K562 (cell line): Measurements from ENCODE around the gene TMEM81. TPM values are rescaled to one million over a fixed set of nuclear protein-coding genes. Genes with fewer than 3 reads are reported as not detected.

ENCODE experiments used
- ATAC-seq: fragments of 200-7000 bp; cut with Tn5 transposase; 3 replicates; pipeline ENCODE4 v1.9.1; 2020; ENCODE audit warnings: moderate library complexity
- BruUV-seq: library from RNA; stranded (reverse); fragments of 400-500 nt; replicated peaks from 2 replicates; lab custom pipeline; 2021; lab: Mats Ljungman, UMichigan
- CTCF ChIA-PET: fragments of 300-600 bp; formaldehyde crosslinking; extraction: SDS; loops from one replicate; lab custom pipeline; 2021; ENCODE audit warnings: low intra/inter-chr PET ratio; lab: Yijun Ruan, JAX
- POLR2A ChIA-PET: fragments of 300-600, 350-650 bp; sonication (Branson Sonifier 250); formaldehyde crosslinking; extraction: SDS; loops from one replicate; lab custom pipeline; 2021; ENCODE audit warnings: antibody characterized with exemption, inconsistent platforms; lab: Yijun Ruan, JAX
- DNase-seq, 4 experiments: peaks; one replicate each; pipeline versions ENCODE4 v3.0.0 to v3.0.0-alpha.2; 2011 to 2018; ENCODE audit warnings: low spot score in 3 of 4, mixed read lengths in 3 of 4; ENCODE audit errors: extremely low read depth in 1 of 4
- FAIRE-seq: peaks from 2 replicates; lab custom pipeline; 2011; peaks lifted over from hg19 to GRCh38; lab: Jason Lieb, UNC
- H2AFZ ChIP-seq: 2 replicates; pipeline ENCODE4 v1.6.0; 2011; ENCODE audit warnings: low read depth, low read length, control low read depth, inconsistent platforms
- H3K27ac ChIP-seq: fragments of 200-600 bp; 3 replicates; pipeline ENCODE4 v1.8.0; 2011; ENCODE audit warnings: low read depth, mild to moderate bottlenecking, control low read depth, inconsistent platforms, low read length, moderate library complexity, mixed read lengths; ENCODE audit errors: extremely low read depth
- H3K27me3 ChIP-seq, 2 experiments: fragments of 300-600 bp in 1 of 2; 2 replicates in 1 of 2; 3 replicates in 1 of 2; pipeline versions ENCODE4 v1.6.0 to v1.8.0; 2011; ENCODE audit warnings: inconsistent platforms in 2 of 2, low read length in 2 of 2, mild to moderate bottlenecking in 1 of 2, mixed read lengths in 1 of 2, moderate library complexity in 1 of 2; ENCODE audit not compliant: control insufficient read depth in 2 of 2, insufficient read depth in 2 of 2
- H3K36me3 ChIP-seq: fragments of 300-600 bp; 3 replicates; pipeline ENCODE4 v1.8.0; 2011; ENCODE audit warnings: mild to moderate bottlenecking, low read length, inconsistent platforms; ENCODE audit not compliant: control insufficient read depth, insufficient read depth
- H3K4me1 ChIP-seq, 2 experiments: fragments of 200-600 bp in 1 of 2; replicated peaks in 1 of 2; 2 replicates in 1 of 2; 3 replicates in 1 of 2; pipeline versions ENCODE4 v1.5.1 to v1.8.0; 2011; ENCODE audit warnings: inconsistent platforms in 2 of 2, low read length in 2 of 2, mild to moderate bottlenecking in 1 of 2, mixed read lengths in 1 of 2, moderate library complexity in 1 of 2; ENCODE audit not compliant: control insufficient read depth in 2 of 2, insufficient read depth in 2 of 2
- H3K4me2 ChIP-seq: 2 replicates; pipeline ENCODE4 v1.6.1; 2011; ENCODE audit warnings: low read length, control low read depth, inconsistent platforms, mixed read lengths; ENCODE audit not compliant: insufficient read depth
- H3K4me3 ChIP-seq: fragments of 200-600 bp; sonication (generic), shearing (Covaris generic); 2 replicates; pipeline ENCODE4 v1.5.1; 2016; ENCODE audit warnings: control low read depth, inconsistent platforms
- H3K79me2 ChIP-seq: fragments of 200-600 bp; 3 replicates; pipeline ENCODE4 v1.8.0; 2011; ENCODE audit warnings: low read length, inconsistent platforms; ENCODE audit not compliant: control insufficient read depth, insufficient read depth
- H3K9ac ChIP-seq, 2 experiments: 2 replicates each; pipeline versions ENCODE4 v1.6.0 to v1.6.1; 2011; ENCODE audit warnings: low read depth in 2 of 2, low read length in 2 of 2, control low read depth in 1 of 2, inconsistent platforms in 1 of 2, mild to moderate bottlenecking in 1 of 2, mixed read lengths in 1 of 2; ENCODE audit not compliant: insufficient read depth in 1 of 2
- H3K9me1 ChIP-seq: one replicate; pipeline ENCODE4 v1.6.0; 2011; ENCODE audit warnings: inconsistent platforms, mild to moderate bottlenecking, low read length, moderate library complexity; ENCODE audit not compliant: control insufficient read depth, insufficient read depth
- H3K9me3 ChIP-seq: replicated peaks from 2 replicates; pipeline ENCODE4 v1.5.1; 2011; ENCODE audit warnings: low read depth, low read length, inconsistent platforms; ENCODE audit not compliant: control insufficient read depth, insufficient read depth
- H4K20me1 ChIP-seq: replicated peaks from 2 replicates; pipeline ENCODE4 v1.6.1; 2011; ENCODE audit warnings: low read length, inconsistent platforms, mixed read lengths; ENCODE audit not compliant: control insufficient read depth, insufficient read depth
- MECOM ChIP-seq: fragments of 250-450 bp; sonication (Bioruptor Pico); IDR thresholded peaks from 2 replicates; pipeline ENCODE4 v1.8.0; 2022; ENCODE audit warnings: inconsistent platforms
- MTA3 ChIP-seq: fragments of 450-650 bp; formaldehyde crosslinking; IDR thresholded peaks from 2 replicates; pipeline ENCODE4 v1.6.1; 2017; ENCODE audit warnings: mild to moderate bottlenecking, borderline replicate concordance
- PREB ChIP-seq: sonication (generic); formaldehyde crosslinking; IDR thresholded peaks from 2 replicates; pipeline ENCODE4 v1.8.1; 2023; ENCODE audit warnings: mild to moderate bottlenecking, missing genetic modification reagents
- PYGO2 ChIP-seq: fragments of 450-650 bp; IDR thresholded peaks from 2 replicates; pipeline ENCODE4 v1.6.1; 2016; ENCODE audit warnings: mild to moderate bottlenecking, missing genetic modification characterization, moderate library complexity, missing compliant biosample characterization
- SETDB1 ChIP-seq: IDR thresholded peaks from one replicate; pipeline ENCODE4 v1.6.1; 2012; ENCODE audit warnings: low read length, control low read depth, inconsistent platforms
- SMC3 ChIP-seq: conservative IDR thresholded peaks from 2 replicates; pipeline ENCODE4 v1.6.1; 2011; ENCODE audit warnings: low read depth, low read length, improper control_type of control experiment; ENCODE audit not compliant: insufficient read depth
- SRSF9 ChIP-seq: fragments of 200-400 bp; formaldehyde crosslinking; IDR thresholded peaks from 2 replicates; pipeline ENCODE4 v1.6.1; 2017; ENCODE audit warnings: low read depth, low read length, borderline replicate concordance
- ZC3H11A ChIP-seq: IDR thresholded peaks from 2 replicates; pipeline ENCODE4 v1.6.1; 2012; ENCODE audit warnings: low read depth, low read length, improper control_type of control experiment
- ZFX ChIP-seq: sonication (generic); formaldehyde crosslinking; IDR thresholded peaks from 2 replicates; pipeline ENCODE4 v1.8.0; 2022; ENCODE audit warnings: mild to moderate bottlenecking, missing genetic modification reagents, moderate library complexity
- ZKSCAN1 ChIP-seq: fragments of 150-350 bp; IDR thresholded peaks from 2 replicates; pipeline ENCODE4 v1.6.1; 2016; ENCODE audit warnings: low read depth, low read length
- ZNF274 ChIP-seq: IDR thresholded peaks from 2 replicates; pipeline ENCODE4 v1.6.1; 2011; ENCODE audit warnings: low read depth, mild to moderate bottlenecking, low read length, moderate library complexity, borderline replicate concordance
- ZNF507 ChIP-seq: conservative IDR thresholded peaks from 2 replicates; pipeline ENCODE4 v1.6.1; 2017; ENCODE audit warnings: missing genetic modification characterization, missing compliant biosample characterization
- ZNF551 ChIP-seq: fragments of 250-450 bp; sonication (Bioruptor Pico); IDR thresholded peaks from 2 replicates; pipeline ENCODE4 v1.5.0; 2021; ENCODE audit warnings: mild to moderate bottlenecking, moderate library complexity
- WGBS: fragments of 100-300 bp; shearing (Covaris generic); methylation state at CpG from one replicate; pipeline ENCODE4 v1.1.6; 2016; ENCODE audit warnings: low coverage, mixed read lengths; ENCODE audit not compliant: insufficient coverage; ENCODE audit errors: missing lambda C conversion rate; 5-methylcytosine and 5-hydroxymethylcytosine counted together
- in situ Hi-C: fragments of 300-500 bp; cut with MboI; formaldehyde crosslinking; loops from 4 replicates; pipeline ENCODE4 v1.15.0; 2018; ENCODE audit warnings: inconsistent platforms, mixed read lengths
- intact Hi-C: fragments of 100-400 bp; cut with micrococcal nuclease; formaldehyde crosslinking; loops from 2 replicates; pipeline ENCODE4 v1.14.2; 2022
- polyA plus RNA-seq, 8 experiments: library from polyadenylated mRNA; depleted of rRNA in 4 of 8; stranded (reverse) in 5 of 8; unstranded in 3 of 8; fragments of >200 nt; fragmentation: Nextera tagmentation in 2 of 8; fragmentation: Illumina TruSeq in 1 of 8; extraction: Ambion mirVana in 2 of 8; extraction: Trizol in 1 of 8; gene quantifications; 2 replicates each; pipeline versions ENCODE4 v1.2.1 to v1.2.3, GENCODE V29; 2011 to 2014; ENCODE audit warnings: inconsistent platforms in 1 of 8, missing spikeins in 1 of 8
- total RNA-seq, 7 experiments: library from RNA; depleted of rRNA in 6 of 7; stranded (reverse); fragments of >200 nt in 6 of 7; fragmentation: Illumina TruSeq in 2 of 7; extraction: Trizol in 2 of 7; gene quantifications; 2 replicates each; pipeline versions ENCODE4 v1.2.1 to v1.2.3, GENCODE V29; 2011 to 2021; ENCODE audit warnings: low replicate concordance in 1 of 7

TMEM81 gene
- total and polyA plus RNA-seq, 9 of the 15 experiments (the other 6 are each of a cell fraction or from before 2014, with no cell fraction given): 3.2 to 6.1 (median 4.4) TPM

DNA sequence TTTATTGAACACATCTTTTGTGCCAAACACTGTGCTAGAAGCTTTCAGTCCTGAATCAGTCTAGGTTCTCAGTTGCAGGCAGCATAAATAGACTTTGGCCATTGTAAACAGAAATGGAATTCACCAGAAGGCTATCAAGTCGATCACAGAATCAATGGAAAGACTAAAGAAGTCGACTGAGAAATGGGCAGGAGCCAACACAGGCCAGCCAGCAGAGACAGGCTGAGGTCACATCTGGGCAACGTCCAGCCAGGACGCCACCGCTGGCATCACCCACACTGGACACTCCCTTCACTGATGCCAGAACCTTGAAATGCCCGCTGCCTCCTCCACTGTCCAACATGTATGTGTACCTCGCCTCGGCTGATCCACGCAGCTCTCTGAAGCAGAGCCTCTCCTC, 46.7 kb downstream of the TMEM81 start:
- H3K4me1 ChIP-seq: no peaks in the 10 kb centered on the region
- no peaks in the 10 kb centered on the region for H3K9me3 ChIP-seq
- H3K36me3 ChIP-seq: no peaks in the 10 kb centered on the region
- under 1% methylated on average over 9 of the region's 9 CpGs for WGBS
- ATAC-seq (no peak), DNase-seq (no peak), FAIRE-seq (no peak)
- peaks cover 21% of the 10 kb centered on the region for H4K20me1 ChIP-seq
- no TSS peak for BruUV-seq
- H3K27me3 ChIP-seq: peaks cover 19 to 65% of the 10 kb centered on the region in 2 experiments
- intact Hi-C loops (no loop called here), in situ Hi-C loops (no loop called here)
- no peak for TF ChIP-seq ZNF551 (CRISPR knock-in tag)
- TF ChIP-seq SETDB1: no peak
- no peak for TF ChIP-seq ZNF507 (tag)
- TF ChIP-seq ZFX (CRISPR knock-in tag): no peak
- no peak for TF ChIP-seq PREB
- no peak for TF ChIP-seq ZKSCAN1
- TF ChIP-seq MECOM (CRISPR knock-in tag): no peak
- TF ChIP-seq ZC3H11A: no peak
- TF ChIP-seq MTA3: no peak
- TF ChIP-seq SMC3: no peak
- no peak for TF ChIP-seq ZNF274
- no peak for TF ChIP-seq PYGO2
- no peak for TF ChIP-seq SRSF9
- no peak overlapping the region for H3K4me3 ChIP-seq
- no peak overlapping the region for H2AFZ ChIP-seq
- H3K27ac ChIP-seq: no peak overlapping the region
- H3K9me1 ChIP-seq: no peaks in the 10 kb centered on the region
- no peak overlapping the region for H3K4me2 ChIP-seq
- H3K79me2 ChIP-seq: no peaks in the 10 kb centered on the region
- ChIA-PET POLR2A (no interaction called here), CTCF (no interaction called here)
- H3K9ac ChIP-seq: no peak overlapping the region

Other genes with a start within 250 kb of the TMEM81 start
- not detected in 2 replicates for gene NFASC, start 213.6 kb downstream of the TMEM81 start, total RNA-seq (2014; rRNA removed)
- gene NFASC, start 213.6 kb downstream of the TMEM81 start, total RNA-seq (2014; rRNA removed; fragmentation: Illumina TruSeq; extraction: Trizol): not detected in 2 replicates
- gene NFASC, start 213.6 kb downstream of the TMEM81 start, total RNA-seq (2015; rRNA removed; fragmentation: Illumina TruSeq; extraction: Trizol): not detected in 2 replicates
- gene NFASC, start 213.6 kb downstream of the TMEM81 start, total RNA-seq (2021): 0.04 and 0.16 TPM in 2 replicates
- gene NFASC, start 213.6 kb downstream of the TMEM81 start, polyA plus RNA-seq (2011; rRNA removed): 0.03 TPM in 1 of 2 replicates, not detected in the other
- gene NFASC, start 213.6 kb downstream of the TMEM81 start, polyA plus RNA-seq (2014; fragmentation: Illumina TruSeq; extraction: Trizol): 0.06 TPM in 1 of 2 replicates, not detected in the other
- not detected for gene NFASC, start 213.6 kb downstream of the TMEM81 start, polyA plus RNA-seq (2014; fragmentation: Nextera tagmentation; extraction: Ambion mirVana)
- gene NFASC, start 213.6 kb downstream of the TMEM81 start, polyA plus RNA-seq (2014; rRNA removed): not detected in 2 replicates
- not detected in 2 replicates for gene CNTN2, start 41.2 kb downstream of the TMEM81 start, total RNA-seq (2014; rRNA removed)
- not detected in 2 replicates for gene CNTN2, start 41.2 kb downstream of the TMEM81 start, total RNA-seq (2014; rRNA removed; fragmentation: Illumina TruSeq; extraction: Trizol)
- not detected in 2 replicates for gene CNTN2, start 41.2 kb downstream of the TMEM81 start, total RNA-seq (2015; rRNA removed; fragmentation: Illumina TruSeq; extraction: Trizol)
- not detected in 2 replicates for gene CNTN2, start 41.2 kb downstream of the TMEM81 start, total RNA-seq (2021)
- not detected in 2 replicates for gene CNTN2, start 41.2 kb downstream of the TMEM81 start, polyA plus RNA-seq (2011; rRNA removed)
- gene CNTN2, start 41.2 kb downstream of the TMEM81 start, polyA plus RNA-seq (2014; fragmentation: Illumina TruSeq; extraction: Trizol): not detected in 2 replicates
- not detected for gene CNTN2, start 41.2 kb downstream of the TMEM81 start, polyA plus RNA-seq (2014; fragmentation: Nextera tagmentation; extraction: Ambion mirVana)
- not detected in 2 replicates for gene CNTN2, start 41.2 kb downstream of the TMEM81 start, polyA plus RNA-seq (2014; rRNA removed)
- 23.1 and 23.5 TPM in 2 replicates for gene RBBP5, start 37.5 kb upstream of the TMEM81 start, total RNA-seq (2014; rRNA removed)
- 37.4 and 38.7 TPM in 2 replicates for gene RBBP5, start 37.5 kb upstream of the TMEM81 start, total RNA-seq (2014; rRNA removed; fragmentation: Illumina TruSeq; extraction: Trizol)
- gene RBBP5, start 37.5 kb upstream of the TMEM81 start, total RNA-seq (2015; rRNA removed; fragmentation: Illumina TruSeq; extraction: Trizol): 31.1 and 34.9 TPM in 2 replicates
- 24.7 and 25.4 TPM in 2 replicates for gene RBBP5, start 37.5 kb upstream of the TMEM81 start, total RNA-seq (2021)
- gene RBBP5, start 37.5 kb upstream of the TMEM81 start, polyA plus RNA-seq (2011; rRNA removed): 21.3 and 29.1 TPM in 2 replicates
- 26.1 and 31.9 TPM in 2 replicates for gene RBBP5, start 37.5 kb upstream of the TMEM81 start, polyA plus RNA-seq (2014; fragmentation: Illumina TruSeq; extraction: Trizol)
- 10 to 100 TPM; 20.0 to 28.4 TPM for gene RBBP5, start 37.5 kb upstream of the TMEM81 start, polyA plus RNA-seq (2014; fragmentation: Nextera tagmentation; extraction: Ambion mirVana)
- 17.2 and 20.7 TPM in 2 replicates for gene RBBP5, start 37.5 kb upstream of the TMEM81 start, polyA plus RNA-seq (2014; rRNA removed)
- 4.2 and 5.5 TPM in 2 replicates for gene DSTYK, start 127.2 kb upstream of the TMEM81 start, total RNA-seq (2014; rRNA removed)
- gene DSTYK, start 127.2 kb upstream of the TMEM81 start, total RNA-seq (2014; rRNA removed; fragmentation: Illumina TruSeq; extraction: Trizol): 7.0 TPM in 2 replicates
- gene DSTYK, start 127.2 kb upstream of the TMEM81 start, total RNA-seq (2015; rRNA removed; fragmentation: Illumina TruSeq; extraction: Trizol): 6.6 and 7.1 TPM in 2 replicates
- gene DSTYK, start 127.2 kb upstream of the TMEM81 start, total RNA-seq (2021): 6.2 and 7.3 TPM in 2 replicates
- 6.3 and 7.0 TPM in 2 replicates for gene DSTYK, start 127.2 kb upstream of the TMEM81 start, polyA plus RNA-seq (2011; rRNA removed)
- gene DSTYK, start 127.2 kb upstream of the TMEM81 start, polyA plus RNA-seq (2014; fragmentation: Illumina TruSeq; extraction: Trizol): 6.3 and 6.9 TPM in 2 replicates
- gene DSTYK, start 127.2 kb upstream of the TMEM81 start, polyA plus RNA-seq (2014; fragmentation: Nextera tagmentation; extraction: Ambion mirVana): 1 to 10 TPM; 4.6 to 5.0 TPM
- 4.8 and 5.4 TPM in 2 replicates for gene DSTYK, start 127.2 kb upstream of the TMEM81 start, polyA plus RNA-seq (2014; rRNA removed)
- 1.5 and 1.6 TPM in 2 replicates for gene TMCC2, start 143.5 kb upstream of the TMEM81 start, total RNA-seq (2014; rRNA removed)
- 0.48 and 0.62 TPM in 2 replicates for gene TMCC2, start 143.5 kb upstream of the TMEM81 start, total RNA-seq (2014; rRNA removed; fragmentation: Illumina TruSeq; extraction: Trizol)
- gene TMCC2, start 143.5 kb upstream of the TMEM81 start, total RNA-seq (2015; rRNA removed; fragmentation: Illumina TruSeq; extraction: Trizol): 0.94 and 0.98 TPM in 2 replicates
- gene TMCC2, start 143.5 kb upstream of the TMEM81 start, total RNA-seq (2021): 1.8 TPM in 2 replicates
- gene TMCC2, start 143.5 kb upstream of the TMEM81 start, polyA plus RNA-seq (2011; rRNA removed): 0.60 and 1.3 TPM in 2 replicates
- 1.2 and 1.3 TPM in 2 replicates for gene TMCC2, start 143.5 kb upstream of the TMEM81 start, polyA plus RNA-seq (2014; fragmentation: Illumina TruSeq; extraction: Trizol)
- under 1 TPM; 0.06 to 0.10 TPM for gene TMCC2, start 143.5 kb upstream of the TMEM81 start, polyA plus RNA-seq (2014; fragmentation: Nextera tagmentation; extraction: Ambion mirVana)
- 1.2 and 2.0 TPM in 2 replicates for gene TMCC2, start 143.5 kb upstream of the TMEM81 start, polyA plus RNA-seq (2014; rRNA removed)
- gene NUAK2, start 237.3 kb upstream of the TMEM81 start, total RNA-seq (2014; rRNA removed): 0.05 and 0.29 TPM in 2 replicates
- 0.13 and 0.18 TPM in 2 replicates for gene NUAK2, start 237.3 kb upstream of the TMEM81 start, total RNA-seq (2014; rRNA removed; fragmentation: Illumina TruSeq; extraction: Trizol)
- 0.14 and 0.15 TPM in 2 replicates for gene NUAK2, start 237.3 kb upstream of the TMEM81 start, total RNA-seq (2015; rRNA removed; fragmentation: Illumina TruSeq; extraction: Trizol)
- 0.44 and 0.47 TPM in 2 replicates for gene NUAK2, start 237.3 kb upstream of the TMEM81 start, total RNA-seq (2021)
- 0.11 and 0.68 TPM in 2 replicates for gene NUAK2, start 237.3 kb upstream of the TMEM81 start, polyA plus RNA-seq (2011; rRNA removed)
- 0.27 and 0.33 TPM in 2 replicates for gene NUAK2, start 237.3 kb upstream of the TMEM81 start, polyA plus RNA-seq (2014; fragmentation: Illumina TruSeq; extraction: Trizol)
- gene NUAK2, start 237.3 kb upstream of the TMEM81 start, polyA plus RNA-seq (2014; fragmentation: Nextera tagmentation; extraction: Ambion mirVana): under 1 TPM; 0.04 to 0.10 TPM
- gene NUAK2, start 237.3 kb upstream of the TMEM81 start, polyA plus RNA-seq (2014; rRNA removed): 0.19 and 0.45 TPM in 2 replicates